SK-N-SH treated with all-trans-retinoic acid at 6 μM for 48 hours (cell line): ENCODE data around the gene TBC1D12.

Experiments used
- ATAC-seq: fragments of 200-7000 bp; cut with Tn5 transposase; 3 replicates; pipeline ENCODE4 v1.9.1; 2020; ENCODE audit warnings: mild to moderate bottlenecking, moderate library complexity
- ARNTL ChIP-seq: fragments of 450-650 bp; formaldehyde crosslinking; IDR thresholded peaks from 2 replicates; pipeline ENCODE4 v1.5.0; 2020; ENCODE audit warnings: low read depth, mild to moderate bottlenecking, moderate library complexity, borderline replicate concordance
- BACH2 ChIP-seq: fragments of 250-450 bp; sonication (Bioruptor Pico); IDR thresholded peaks from 2 replicates; pipeline ENCODE4 v1.9.0; 2021; ENCODE audit warnings: mild to moderate bottlenecking, borderline replicate concordance
- CSDC2 ChIP-seq: fragments of 250-450 bp; sonication (Bioruptor Pico); IDR thresholded peaks from 2 replicates; pipeline ENCODE4 v1.5.0; 2020; ENCODE audit warnings: mild to moderate bottlenecking, moderate library complexity
- ESRRG ChIP-seq: fragments of 250-450 bp; sonication (Bioruptor Pico); IDR thresholded peaks from 2 replicates; pipeline ENCODE4 v1.6.1; 2021; ENCODE audit warnings: mild to moderate bottlenecking
- GLIS3 ChIP-seq: fragments of 250-450 bp; sonication (Bioruptor Pico); IDR thresholded peaks from 2 replicates; pipeline ENCODE4 v1.5.0; 2020; ENCODE audit warnings: mild to moderate bottlenecking, moderate library complexity
- ISL1 ChIP-seq: fragments of 250-450 bp; sonication (Bioruptor Pico); IDR thresholded peaks from 2 replicates; pipeline ENCODE4 v2.1.2; 2022; ENCODE audit warnings: mild to moderate bottlenecking, moderate library complexity
- OSR1 ChIP-seq: fragments of 250-450 bp; sonication (Bioruptor Pico); IDR thresholded peaks from 2 replicates; pipeline ENCODE4 v1.8.0; 2022; ENCODE audit warnings: moderate library complexity, mild to moderate bottlenecking, inconsistent platforms
- PPARA ChIP-seq: fragments of 250-450 bp; sonication (Bioruptor Pico); IDR thresholded peaks from 2 replicates; pipeline ENCODE4 v1.5.0; 2020; ENCODE audit warnings: mild to moderate bottlenecking, borderline replicate concordance
- SNAI2 ChIP-seq: fragments of 250-450 bp; sonication (Bioruptor Pico); IDR thresholded peaks from 2 replicates; pipeline ENCODE4 v1.5.0; 2020; ENCODE audit warnings: mild to moderate bottlenecking, moderate library complexity
- TOX ChIP-seq: fragments of 250-450 bp; sonication (Bioruptor Pico); IDR thresholded peaks from 2 replicates; pipeline ENCODE4 v1.8.0; 2021; ENCODE audit warnings: mild to moderate bottlenecking, moderate library complexity, borderline replicate concordance
- ZC3H10 ChIP-seq: fragments of 250-450 bp; sonication (Bioruptor Pico); IDR thresholded peaks from 2 replicates; pipeline ENCODE4 v1.5.1; 2021; ENCODE audit warnings: mild to moderate bottlenecking, moderate library complexity
- ZFP3 ChIP-seq: fragments of 250-450 bp; sonication (Bioruptor Pico); IDR thresholded peaks from 2 replicates; pipeline ENCODE4 v1.5.0; 2020; ENCODE audit warnings: mild to moderate bottlenecking, moderate library complexity
- ZFP30 ChIP-seq: fragments of 450-650 bp; formaldehyde crosslinking; IDR thresholded peaks from 2 replicates; pipeline ENCODE4 v1.5.0; 2022; ENCODE audit warnings: mild to moderate bottlenecking, moderate library complexity
- ZNF565 ChIP-seq: fragments of 450-650 bp; formaldehyde crosslinking; conservative IDR thresholded peaks from 2 replicates; pipeline ENCODE4 v1.5.0; 2020; ENCODE audit warnings: low read depth, mild to moderate bottlenecking, moderate library complexity
- ZNF70 ChIP-seq: fragments of 450-650 bp; formaldehyde crosslinking; IDR thresholded peaks from 2 replicates; pipeline ENCODE4 v1.5.0; 2020; ENCODE audit warnings: mild to moderate bottlenecking, moderate library complexity
- ZNF8 ChIP-seq: fragments of 450-650 bp; formaldehyde crosslinking; IDR thresholded peaks from 2 replicates; pipeline ENCODE4 v1.5.0; 2020; ENCODE audit warnings: mild to moderate bottlenecking, moderate library complexity
- TF ChIP-seq, protein P1 (sequence below): fragments of 250-450 bp; sonication (Bioruptor Pico); IDR thresholded peaks from 2 replicates; pipeline ENCODE4 v1.5.0; 2020; ENCODE audit warnings: mild to moderate bottlenecking, moderate library complexity
- TF ChIP-seq, protein P2 (sequence below): fragments of 250-450 bp; sonication (Bioruptor Pico); IDR thresholded peaks from 2 replicates; pipeline ENCODE4 v1.8.0; 2020; ENCODE audit warnings: mild to moderate bottlenecking, moderate library complexity, borderline replicate concordance
- TF ChIP-seq, protein P3 (sequence below): fragments of 250-450 bp; sonication (Bioruptor Pico); IDR thresholded peaks from 2 replicates; pipeline ENCODE4 v1.5.1; 2021; ENCODE audit warnings: mild to moderate bottlenecking, moderate library complexity
- TF ChIP-seq, protein P4 (sequence below): fragments of 250-450 bp; sonication (Bioruptor Pico); IDR thresholded peaks from 2 replicates; pipeline ENCODE4 v1.8.0; 2021; ENCODE audit warnings: low read depth, mild to moderate bottlenecking, moderate library complexity, borderline replicate concordance
- TF ChIP-seq, protein P5 (sequence below): fragments of 250-450 bp; sonication (Bioruptor Pico); IDR thresholded peaks from 2 replicates; pipeline ENCODE4 v1.5.1; 2020; ENCODE audit warnings: low read depth, mild to moderate bottlenecking, moderate library complexity

TBC1D12 gene

DNA sequence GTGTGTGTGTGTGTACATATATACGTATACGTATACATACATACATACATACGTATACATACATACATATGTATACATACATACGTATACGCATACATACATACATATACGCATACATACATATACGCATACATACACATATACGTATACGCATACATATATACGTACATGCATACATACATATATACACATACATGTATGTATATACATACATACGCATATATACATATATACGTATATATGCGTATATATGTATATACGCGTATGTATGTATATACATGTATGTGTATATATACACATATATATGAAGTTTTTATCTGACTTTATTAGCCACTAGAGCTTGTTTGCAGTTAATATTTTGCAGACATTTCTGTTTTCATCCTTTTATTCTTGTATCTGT is 63.3 kb downstream of the TBC1D12 start:
- ATAC-seq: no peak
- TF ChIP-seq ZNF70 (0 out of 2 replicates have a peak, but pooled peaks have one; percentile 18), ARNTL (CRISPR knock-in tag) (no peak)
- TF ChIP-seq, all 23 proteins: peak for 1

DNA sequence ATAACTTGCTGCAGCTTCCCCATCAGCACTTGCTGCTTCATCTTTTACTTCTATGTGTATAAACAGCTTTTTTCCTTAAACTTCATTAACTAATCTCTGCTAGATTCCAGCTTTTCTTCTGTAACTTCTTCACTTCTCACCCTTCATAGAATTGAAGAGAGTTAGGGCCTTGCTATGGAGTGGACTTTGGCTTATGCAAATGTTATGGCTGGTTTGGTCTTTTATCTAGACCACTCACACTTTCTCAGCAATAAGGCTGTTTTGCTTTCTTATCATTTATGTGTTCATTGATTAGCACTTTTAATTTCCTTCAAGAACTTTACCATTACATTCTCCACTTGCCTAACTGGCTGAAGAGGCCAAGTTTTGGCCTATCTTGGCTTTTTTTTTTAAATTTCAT is 79.1 kb downstream of the TBC1D12 start:
- no peak for ATAC-seq
- TF ChIP-seq, protein P1, sequence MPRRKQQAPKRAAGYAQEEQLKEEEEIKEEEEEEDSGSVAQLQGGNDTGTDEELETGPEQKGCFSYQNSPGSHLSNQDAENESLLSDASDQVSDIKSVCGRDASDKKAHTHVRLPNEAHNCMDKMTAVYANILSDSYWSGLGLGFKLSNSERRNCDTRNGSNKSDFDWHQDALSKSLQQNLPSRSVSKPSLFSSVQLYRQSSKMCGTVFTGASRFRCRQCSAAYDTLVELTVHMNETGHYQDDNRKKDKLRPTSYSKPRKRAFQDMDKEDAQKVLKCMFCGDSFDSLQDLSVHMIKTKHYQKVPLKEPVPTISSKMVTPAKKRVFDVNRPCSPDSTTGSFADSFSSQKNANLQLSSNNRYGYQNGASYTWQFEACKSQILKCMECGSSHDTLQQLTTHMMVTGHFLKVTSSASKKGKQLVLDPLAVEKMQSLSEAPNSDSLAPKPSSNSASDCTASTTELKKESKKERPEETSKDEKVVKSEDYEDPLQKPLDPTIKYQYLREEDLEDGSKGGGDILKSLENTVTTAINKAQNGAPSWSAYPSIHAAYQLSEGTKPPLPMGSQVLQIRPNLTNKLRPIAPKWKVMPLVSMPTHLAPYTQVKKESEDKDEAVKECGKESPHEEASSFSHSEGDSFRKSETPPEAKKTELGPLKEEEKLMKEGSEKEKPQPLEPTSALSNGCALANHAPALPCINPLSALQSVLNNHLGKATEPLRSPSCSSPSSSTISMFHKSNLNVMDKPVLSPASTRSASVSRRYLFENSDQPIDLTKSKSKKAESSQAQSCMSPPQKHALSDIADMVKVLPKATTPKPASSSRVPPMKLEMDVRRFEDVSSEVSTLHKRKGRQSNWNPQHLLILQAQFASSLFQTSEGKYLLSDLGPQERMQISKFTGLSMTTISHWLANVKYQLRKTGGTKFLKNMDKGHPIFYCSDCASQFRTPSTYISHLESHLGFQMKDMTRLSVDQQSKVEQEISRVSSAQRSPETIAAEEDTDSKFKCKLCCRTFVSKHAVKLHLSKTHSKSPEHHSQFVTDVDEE: no peak
- TF ChIP-seq ZFP3 (CRISPR knock-in tag) (no peak), SNAI2 (CRISPR knock-in tag) (no peak), BACH2 (CRISPR knock-in tag) (no peak), OSR1 (CRISPR knock-in tag) (no peak), ESRRG (no peak), CSDC2 (CRISPR knock-in tag) (no peak), ZC3H10 (CRISPR knock-in tag) (no peak), ZNF70 (no peak), ARNTL (CRISPR knock-in tag) (no peak), ZNF8 (no peak), PPARA (CRISPR knock-in tag) (no peak), TOX (CRISPR knock-in tag) (no peak), ISL1 (no peak), ZFP30 (CRISPR knock-in tag) (no peak), ZNF565 (CRISPR knock-in tag) (no peak)
- TF ChIP-seq, protein P2, sequence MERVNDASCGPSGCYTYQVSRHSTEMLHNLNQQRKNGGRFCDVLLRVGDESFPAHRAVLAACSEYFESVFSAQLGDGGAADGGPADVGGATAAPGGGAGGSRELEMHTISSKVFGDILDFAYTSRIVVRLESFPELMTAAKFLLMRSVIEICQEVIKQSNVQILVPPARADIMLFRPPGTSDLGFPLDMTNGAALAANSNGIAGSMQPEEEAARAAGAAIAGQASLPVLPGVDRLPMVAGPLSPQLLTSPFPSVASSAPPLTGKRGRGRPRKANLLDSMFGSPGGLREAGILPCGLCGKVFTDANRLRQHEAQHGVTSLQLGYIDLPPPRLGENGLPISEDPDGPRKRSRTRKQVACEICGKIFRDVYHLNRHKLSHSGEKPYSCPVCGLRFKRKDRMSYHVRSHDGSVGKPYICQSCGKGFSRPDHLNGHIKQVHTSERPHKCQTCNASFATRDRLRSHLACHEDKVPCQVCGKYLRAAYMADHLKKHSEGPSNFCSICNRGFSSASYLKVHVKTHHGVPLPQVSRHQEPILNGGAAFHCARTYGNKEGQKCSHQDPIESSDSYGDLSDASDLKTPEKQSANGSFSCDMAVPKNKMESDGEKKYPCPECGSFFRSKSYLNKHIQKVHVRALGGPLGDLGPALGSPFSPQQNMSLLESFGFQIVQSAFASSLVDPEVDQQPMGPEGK: no peak
- TF ChIP-seq, protein P3, sequence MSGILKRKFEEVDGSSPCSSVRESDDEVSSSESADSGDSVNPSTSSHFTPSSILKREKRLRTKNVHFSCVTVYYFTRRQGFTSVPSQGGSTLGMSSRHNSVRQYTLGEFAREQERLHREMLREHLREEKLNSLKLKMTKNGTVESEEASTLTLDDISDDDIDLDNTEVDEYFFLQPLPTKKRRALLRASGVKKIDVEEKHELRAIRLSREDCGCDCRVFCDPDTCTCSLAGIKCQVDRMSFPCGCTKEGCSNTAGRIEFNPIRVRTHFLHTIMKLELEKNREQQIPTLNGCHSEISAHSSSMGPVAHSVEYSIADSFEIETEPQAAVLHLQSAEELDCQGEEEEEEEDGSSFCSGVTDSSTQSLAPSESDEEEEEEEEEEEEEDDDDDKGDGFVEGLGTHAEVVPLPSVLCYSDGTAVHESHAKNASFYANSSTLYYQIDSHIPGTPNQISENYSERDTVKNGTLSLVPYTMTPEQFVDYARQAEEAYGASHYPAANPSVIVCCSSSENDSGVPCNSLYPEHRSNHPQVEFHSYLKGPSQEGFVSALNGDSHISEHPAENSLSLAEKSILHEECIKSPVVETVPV (CRISPR knock-in tag): no peak
- TF ChIP-seq, protein P4, sequence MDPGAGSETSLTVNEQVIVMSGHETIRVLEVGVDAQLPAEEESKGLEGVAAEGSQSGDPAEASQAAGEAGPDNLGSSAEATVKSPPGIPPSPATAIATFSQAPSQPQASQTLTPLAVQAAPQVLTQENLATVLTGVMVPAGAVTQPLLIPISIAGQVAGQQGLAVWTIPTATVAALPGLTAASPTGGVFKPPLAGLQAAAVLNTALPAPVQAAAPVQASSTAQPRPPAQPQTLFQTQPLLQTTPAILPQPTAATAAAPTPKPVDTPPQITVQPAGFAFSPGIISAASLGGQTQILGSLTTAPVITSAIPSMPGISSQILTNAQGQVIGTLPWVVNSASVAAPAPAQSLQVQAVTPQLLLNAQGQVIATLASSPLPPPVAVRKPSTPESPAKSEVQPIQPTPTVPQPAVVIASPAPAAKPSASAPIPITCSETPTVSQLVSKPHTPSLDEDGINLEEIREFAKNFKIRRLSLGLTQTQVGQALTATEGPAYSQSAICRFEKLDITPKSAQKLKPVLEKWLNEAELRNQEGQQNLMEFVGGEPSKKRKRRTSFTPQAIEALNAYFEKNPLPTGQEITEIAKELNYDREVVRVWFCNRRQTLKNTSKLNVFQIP (CRISPR knock-in tag): no peak
- TF ChIP-seq, protein P5, sequence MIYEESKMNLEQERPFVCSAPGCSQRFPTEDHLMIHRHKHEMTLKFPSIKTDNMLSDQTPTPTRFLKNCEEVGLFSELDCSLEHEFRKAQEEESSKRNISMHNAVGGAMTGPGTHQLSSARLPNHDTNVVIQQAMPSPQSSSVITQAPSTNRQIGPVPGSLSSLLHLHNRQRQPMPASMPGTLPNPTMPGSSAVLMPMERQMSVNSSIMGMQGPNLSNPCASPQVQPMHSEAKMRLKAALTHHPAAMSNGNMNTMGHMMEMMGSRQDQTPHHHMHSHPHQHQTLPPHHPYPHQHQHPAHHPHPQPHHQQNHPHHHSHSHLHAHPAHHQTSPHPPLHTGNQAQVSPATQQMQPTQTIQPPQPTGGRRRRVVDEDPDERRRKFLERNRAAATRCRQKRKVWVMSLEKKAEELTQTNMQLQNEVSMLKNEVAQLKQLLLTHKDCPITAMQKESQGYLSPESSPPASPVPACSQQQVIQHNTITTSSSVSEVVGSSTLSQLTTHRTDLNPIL (CRISPR knock-in tag): no peak

DNA sequence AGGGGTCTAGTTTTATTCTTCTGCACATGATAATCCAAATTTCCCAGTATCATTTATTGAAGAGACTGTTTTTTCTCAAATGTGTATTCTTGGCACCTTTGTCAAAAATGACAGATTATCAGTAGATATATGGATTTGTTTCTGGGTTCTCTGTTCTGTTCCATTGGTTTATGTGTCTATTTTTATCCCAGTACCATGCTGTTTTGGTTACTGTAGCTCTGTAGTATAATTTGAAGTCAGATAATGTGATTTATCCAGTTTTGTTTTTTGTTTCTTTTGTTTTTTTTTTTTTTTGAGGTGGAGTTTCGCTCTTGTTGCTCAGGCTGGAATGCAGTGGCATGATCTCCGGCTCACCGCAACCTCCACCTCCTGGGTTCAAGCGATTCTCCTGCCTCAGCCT is 81.6 kb downstream of the TBC1D12 start:
- no peak for ATAC-seq
- TF ChIP-seq ZC3H10 (CRISPR knock-in tag): no peak
- TF ChIP-seq GLIS3 (CRISPR knock-in tag): no peak
- no peak for TF ChIP-seq ZNF70
- TF ChIP-seq, protein P5 (CRISPR knock-in tag): no peak
- no peak for TF ChIP-seq SNAI2 (CRISPR knock-in tag)
- TF ChIP-seq, all 23 proteins: peak for 0
